Upper lobe of left lung (tissue), 6 donors: ENCODE results near the gene HSDL1. TPM values are rescaled to one million over a fixed set of nuclear protein-coding genes. Genes with fewer than 3 reads are reported as not detected.

Source experiments
- ATAC-seq, 2 donors: fragments of 200-7000 bp; cut with Tn5 transposase; one replicate each; pipeline ENCODE4 v1.9.1; 2022; ENCODE audit warnings: mild to moderate bottlenecking in 2 of 2, moderate library complexity in 2 of 2; ENCODE audit not compliant: low FRiP score in 2 of 2
- DNase-seq, 2 donors: peaks; one replicate each; pipeline ENCODE4 v3.0.0-alpha.2; 2019 to 2020
- H3K27ac ChIP-seq, 4 donors: fragments of 200-600 bp; sonication (generic); one replicate each; pipeline ENCODE4 v1.5.1; 2016 to 2019
- H3K27me3 ChIP-seq, 4 donors: fragments of 200-600 bp; sonication (generic); one replicate each; pipeline ENCODE4 v1.5.1; 2017 to 2019
- H3K36me3 ChIP-seq, 4 donors: fragments of 200-600 bp; sonication (generic); one replicate each; pipeline ENCODE4 v1.5.1; 2016 to 2019
- H3K4me1 ChIP-seq, 4 donors: fragments of 200-600 bp; sonication (generic); one replicate each; pipeline ENCODE4 v1.5.1; 2018 to 2019
- H3K4me3 ChIP-seq, 4 donors: fragments of 200-600 bp; sonication (generic); one replicate each; pipeline ENCODE4 v1.5.1; 2017 to 2019; ENCODE audit warnings: mild to moderate bottlenecking in 2 of 4, moderate library complexity in 1 of 4
- H3K9me3 ChIP-seq, 4 donors: fragments of 200-600 bp; sonication (generic); one replicate each; pipeline ENCODE4 v1.5.1; 2018 to 2019
- EP300 ChIP-seq, 4 donors: sonication (generic); formaldehyde crosslinking; IDR thresholded peaks; one replicate each; pipeline ENCODE4 v1.5.1; 2017; ENCODE audit warnings: antibody characterized with exemption in 4 of 4, control low read depth in 2 of 4
- POLR2A ChIP-seq, 4 donors: fragments of 450-650 bp; IDR thresholded peaks; one replicate each; pipeline ENCODE4 v1.5.1; 2016 to 2017; ENCODE audit warnings: antibody characterized with exemption in 4 of 4, mild to moderate bottlenecking in 2 of 4
- POLR2AphosphoS5 ChIP-seq, 2 donors: sonication (generic); formaldehyde crosslinking; IDR thresholded peaks; one replicate each; pipeline ENCODE4 v1.5.1; 2017; ENCODE audit warnings: antibody characterized with exemption in 2 of 2
- WGBS, 2 donors: methylation state at CpG; one replicate each; pipeline ENCODE4 v1.1.5; 2017 to 2018; 5-methylcytosine and 5-hydroxymethylcytosine counted together
- total RNA-seq, 6 donors: library from RNA; depleted of rRNA in 4 of 6; stranded (reverse); fragments of >200 nt in 4 of 6; gene quantifications; one replicate each; pipeline versions ENCODE4 v1.1.0 to v1.2.1, GENCODE V29; 2016 to 2021
- TF ChIP-seq, protein P1 (sequence below), 6 experiments: fragments of 450-650 bp in 4 of 6; fragments of 200-600 bp in 2 of 6; sonication (generic) in 2 of 6; IDR thresholded peaks; one replicate each; pipeline ENCODE4 v1.5.1; 2016 to 2019; ENCODE audit warnings: antibody characterized with exemption in 6 of 6
- donor health status: DM: no; HTN: no; CAD: no; lungs with moderate emphysema.
- donor health status: DM: no; HTN: yes; CAD: no; lungs with severe emphysema.

The HSDL1 gene
- total RNA-seq, 6 donors from 2014 or later = 7.2 to 25.7 (median 19.0) TPM

DNA sequence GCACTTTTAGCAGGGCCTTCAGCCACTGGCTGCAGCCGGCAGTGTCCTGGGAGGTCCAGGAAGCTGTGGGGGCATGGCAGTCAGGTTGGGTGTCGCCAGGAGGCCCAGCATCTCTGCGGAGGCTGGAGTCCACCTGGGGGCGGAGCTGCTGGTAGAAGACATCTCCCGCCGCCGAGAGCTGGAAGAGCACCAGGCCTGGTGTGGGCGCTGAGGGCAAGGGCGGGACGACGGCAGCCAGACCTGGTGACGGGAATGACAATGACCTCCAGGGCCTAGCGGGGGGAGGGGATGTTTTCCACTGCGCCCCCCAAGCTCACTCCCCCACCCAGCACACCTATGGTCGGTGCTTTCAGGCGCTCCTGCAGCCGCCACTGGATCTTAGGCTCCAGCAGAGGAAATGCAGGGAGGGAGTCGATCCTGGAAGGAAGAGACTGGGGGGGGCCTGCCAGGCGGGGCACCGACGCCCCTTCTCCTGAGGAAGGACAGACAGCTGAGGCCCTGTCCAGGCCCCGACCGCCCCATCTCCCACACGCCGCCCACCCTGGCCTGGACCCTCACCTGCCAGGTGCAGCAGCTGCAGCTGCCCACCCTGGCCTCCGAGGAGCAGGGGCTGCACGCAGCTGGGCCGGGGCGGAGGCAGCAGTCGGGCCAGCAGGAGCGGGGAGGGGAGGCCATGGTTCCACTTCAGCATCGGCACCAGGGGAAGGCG is 34.8 kb upstream of the HSDL1 start:
- 84 to 88% methylated on average over 14 to 29 of the region's 33 CpGs for WGBS, 2 donors
- no peaks in the 10 kb centered on the region for H3K9me3 ChIP-seq
- ATAC-seq = no peak
- peaks cover 30 to 74% (median 50%) of the 10 kb centered on the region in 4 donors for H3K4me1 ChIP-seq
- peaks cover 29 to 67% (median 58%) of the 10 kb centered on the region in 4 donors for H3K36me3 ChIP-seq
- H3K27me3 ChIP-seq = no peaks in the 10 kb centered on the region
- no peak overlapping the region for H3K4me3 ChIP-seq
- H3K27ac ChIP-seq = peak overlapping the region in 1 of 4 donors; percentile 88
- TF ChIP-seq, protein P1, sequence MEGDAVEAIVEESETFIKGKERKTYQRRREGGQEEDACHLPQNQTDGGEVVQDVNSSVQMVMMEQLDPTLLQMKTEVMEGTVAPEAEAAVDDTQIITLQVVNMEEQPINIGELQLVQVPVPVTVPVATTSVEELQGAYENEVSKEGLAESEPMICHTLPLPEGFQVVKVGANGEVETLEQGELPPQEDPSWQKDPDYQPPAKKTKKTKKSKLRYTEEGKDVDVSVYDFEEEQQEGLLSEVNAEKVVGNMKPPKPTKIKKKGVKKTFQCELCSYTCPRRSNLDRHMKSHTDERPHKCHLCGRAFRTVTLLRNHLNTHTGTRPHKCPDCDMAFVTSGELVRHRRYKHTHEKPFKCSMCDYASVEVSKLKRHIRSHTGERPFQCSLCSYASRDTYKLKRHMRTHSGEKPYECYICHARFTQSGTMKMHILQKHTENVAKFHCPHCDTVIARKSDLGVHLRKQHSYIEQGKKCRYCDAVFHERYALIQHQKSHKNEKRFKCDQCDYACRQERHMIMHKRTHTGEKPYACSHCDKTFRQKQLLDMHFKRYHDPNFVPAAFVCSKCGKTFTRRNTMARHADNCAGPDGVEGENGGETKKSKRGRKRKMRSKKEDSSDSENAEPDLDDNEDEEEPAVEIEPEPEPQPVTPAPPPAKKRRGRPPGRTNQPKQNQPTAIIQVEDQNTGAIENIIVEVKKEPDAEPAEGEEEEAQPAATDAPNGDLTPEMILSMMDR (IDR thresholded peaks at IDR 0.05) = no peak
- TF ChIP-seq EP300 (IDR thresholded peaks at IDR 0.05) (no peak), POLR2A (IDR thresholded peaks at IDR 0.05) (no peak), POLR2AphosphoS5 (IDR thresholded peaks at IDR 0.05) (no peak)
- peak in 1 of 2 donors; percentile 72 for DNase-seq

DNA sequence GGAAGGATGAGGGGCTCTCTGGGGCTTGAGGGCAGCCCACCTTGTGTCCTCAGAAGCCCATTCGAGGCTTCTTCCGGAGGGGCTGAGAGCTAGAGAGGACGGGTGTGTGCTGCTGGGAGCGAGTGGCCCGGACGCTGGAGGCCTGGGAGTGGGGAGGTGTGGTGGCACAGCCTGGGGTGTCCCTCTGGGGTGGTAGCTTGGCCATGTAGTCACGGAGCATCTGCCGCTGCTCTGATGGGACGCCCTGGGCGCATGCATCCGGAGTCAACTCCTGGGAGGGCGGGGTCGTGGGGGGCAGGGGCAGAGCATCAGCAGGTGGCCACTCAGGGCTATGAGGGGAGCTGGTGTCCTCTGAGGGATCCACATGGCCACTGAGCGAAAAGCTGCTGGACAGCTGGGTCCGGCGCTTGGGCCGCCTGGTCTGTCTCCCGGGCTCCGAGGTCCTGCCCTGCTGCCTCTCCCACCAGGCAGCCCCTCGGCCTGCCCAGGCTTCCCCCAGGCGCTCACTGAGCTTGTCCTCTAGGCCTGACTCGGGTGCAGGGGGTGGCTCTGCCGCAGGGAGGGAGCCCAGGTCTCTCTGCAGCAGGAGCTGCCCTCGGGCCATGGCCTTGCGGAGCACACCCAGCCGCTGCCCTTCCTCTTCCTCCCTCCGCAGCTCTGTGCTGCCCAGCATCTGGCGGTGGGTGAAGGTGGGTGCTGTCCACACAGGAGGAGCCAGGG is 34.1 kb upstream of the HSDL1 start:
- Histone ChIP-seq H3K36me3 (peaks cover 29 to 62% (median 54%) of the 10 kb centered on the region in 4 donors), H3K4me1 (peaks cover 29 to 67% (median 43%) of the 10 kb centered on the region in 4 donors), H3K27me3 (no peaks in the 10 kb centered on the region), H3K9me3 (no peaks in the 10 kb centered on the region), H3K27ac (peak overlapping the region; percentile 11 to 88 (median 28)), H3K4me3 (no peak overlapping the region)
- 97% methylated on average over 6 to 26 of the region's 28 CpGs for WGBS, 2 donors
- ATAC-seq (no peak), DNase-seq (peak in 1 of 2 donors; percentile 75)
- TF ChIP-seq, protein P1 (IDR thresholded peaks at IDR 0.05) = no peak
- TF ChIP-seq EP300 (IDR thresholded peaks at IDR 0.05) (no peak), POLR2AphosphoS5 (IDR thresholded peaks at IDR 0.05) (no peak), POLR2A (IDR thresholded peaks at IDR 0.05) (no peak)

DNA sequence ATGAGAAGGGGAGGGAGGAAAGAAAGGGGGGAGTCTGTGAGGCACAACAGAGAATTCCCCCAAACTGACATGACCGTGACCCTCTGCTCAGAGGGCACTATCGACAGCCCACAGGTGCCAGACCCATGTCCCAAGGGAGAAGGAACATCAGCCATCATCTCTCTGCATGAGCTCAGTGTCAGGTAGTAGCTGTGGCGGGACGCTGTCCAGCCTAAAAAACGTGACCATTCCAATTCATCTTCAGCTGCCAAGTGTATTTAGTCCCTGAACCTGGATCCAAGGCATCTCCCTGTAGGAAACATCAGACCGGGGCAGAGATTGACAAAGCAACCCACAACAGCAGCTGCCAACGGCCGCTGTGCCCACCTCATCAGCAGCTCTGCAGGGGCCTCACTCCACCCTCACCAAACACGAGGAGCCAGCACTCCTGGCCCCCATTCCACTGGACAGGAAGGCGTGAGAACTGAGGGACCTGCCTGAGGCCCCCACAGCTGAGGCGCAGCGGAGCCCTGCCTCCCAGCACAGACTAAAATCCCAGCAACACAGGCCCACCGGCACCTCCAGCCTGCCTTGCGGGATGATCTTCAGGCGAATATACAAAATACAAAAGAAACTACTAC is 33.3 kb upstream of the HSDL1 start:
- no peak for TF ChIP-seq POLR2A (IDR thresholded peaks at IDR 0.05)
- TF ChIP-seq EP300 (IDR thresholded peaks at IDR 0.05) = no peak
- Histone ChIP-seq H3K9me3 (no peaks in the 10 kb centered on the region), H3K27me3 (no peaks in the 10 kb centered on the region), H3K4me3 (no peak overlapping the region), H3K27ac (peak overlapping the region; percentile 76 to 89 (median 88)), H3K36me3 (peaks cover 29 to 55% (median 50%) of the 10 kb centered on the region in 4 donors), H3K4me1 (peaks cover 29 to 59% (median 35%) of the 10 kb centered on the region in 4 donors)
- WGBS, 2 donors = 90% methylated on average over 4 to 15 of the region's 15 CpGs
- DNase-seq (no peak), ATAC-seq (no peak)

DNA sequence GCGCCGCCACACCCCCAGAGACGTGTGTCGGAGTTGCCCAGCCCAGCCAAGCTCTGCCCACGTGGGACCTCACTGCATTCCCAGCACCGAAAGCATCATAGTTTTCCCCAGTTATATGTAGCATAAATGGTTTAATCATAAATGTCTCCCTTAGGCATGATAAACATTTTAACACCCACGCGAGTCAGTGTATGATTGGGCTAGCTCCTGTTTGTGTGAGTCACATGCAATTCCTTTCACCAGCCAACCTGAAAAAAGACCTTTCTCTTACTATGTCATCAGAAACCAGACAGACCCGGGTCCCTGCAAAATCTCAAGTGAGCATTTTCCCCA is 32.7 kb upstream of the HSDL1 start:
- Histone ChIP-seq H3K4me3 (no peak overlapping the region), H3K4me1 (peaks cover 29 to 56% (median 33%) of the 10 kb centered on the region in 4 donors), H3K36me3 (peaks cover 28 to 50% (median 45%) of the 10 kb centered on the region in 4 donors), H3K27ac (peak overlapping the region; percentile 76 to 89 (median 88)), H3K9me3 (no peaks in the 10 kb centered on the region), H3K27me3 (no peaks in the 10 kb centered on the region)
- no peak for DNase-seq
- no peak for TF ChIP-seq POLR2A (IDR thresholded peaks at IDR 0.05)
- TF ChIP-seq EP300 (IDR thresholded peaks at IDR 0.05) = no peak
- TF ChIP-seq POLR2AphosphoS5 (IDR thresholded peaks at IDR 0.05) = no peak
- TF ChIP-seq, protein P1 (IDR thresholded peaks at IDR 0.05) = no peak
- WGBS, 2 donors = 71 to 78% methylated on average over 8 to 9 of the region's 9 CpGs
- no peak for ATAC-seq
